Tibial artery (tissue), 4 donors: ENCODE data around the gene ARNT2.

Experiments used
- DNase-seq, 2 donors: peaks; one replicate each; pipeline ENCODE4 v3.0.0-alpha.2; 2019
- H3K27ac ChIP-seq, 2 donors: fragments of 200-600 bp; sonication (generic) in 1 of 2; 1 replicate in 1 of 2; 2 replicates in 1 of 2; pipeline ENCODE4 v1.5.1; 2018 to 2019; ENCODE audit warnings: mild to moderate bottlenecking in 1 of 2
- H3K27me3 ChIP-seq, 2 donors: fragments of 200-600 bp; sonication (generic) in 1 of 2; one replicate each; pipeline versions ENCODE4 v1.5.1 to v1.6.0; 2016 to 2019
- H3K36me3 ChIP-seq, 3 donors: fragments of 200-600 bp; sonication (generic) in 2 of 3; one replicate each; pipeline ENCODE4 v1.5.1; 2016 to 2019; ENCODE audit warnings: mild to moderate bottlenecking in 2 of 3
- H3K4me1 ChIP-seq, 4 donors: fragments of 200-600 bp; sonication (generic) in 2 of 4; 1 replicate in 3 of 4; 2 replicates in 1 of 4; pipeline ENCODE4 v1.5.1; 2016 to 2019
- H3K4me3 ChIP-seq, 2 donors: fragments of 200-600 bp; sonication (generic) in 1 of 2; 1 replicate in 1 of 2; 2 replicates in 1 of 2; pipeline ENCODE4 v1.5.1; 2018 to 2019; ENCODE audit warnings: mild to moderate bottlenecking in 2 of 2
- H3K9me3 ChIP-seq, 3 donors: fragments of 200-600 bp; sonication (generic) in 1 of 3; one replicate each; pipeline ENCODE4 v1.5.1; 2016 to 2019
- CTCF ChIP-seq, 2 experiments: fragments of 200-600 bp in 1 of 2; fragments of 450-650 bp in 1 of 2; IDR thresholded peaks; one replicate each; pipeline ENCODE4 v1.5.1; 2017 to 2019; ENCODE audit warnings: antibody characterized with exemption in 2 of 2, mild to moderate bottlenecking in 1 of 2, moderate library complexity in 1 of 2
- intact Hi-C: fragments of 100-400 bp; cut with DNase I; formaldehyde crosslinking; loops from one replicate; pipeline ENCODE4 v1.15.0; 2023; ENCODE audit warnings: low total_unique reads

Gene ARNT2

GRCh38 chr15:80591471-80591870, 187.3 kb downstream of the ARNT2 start:
- Histone ChIP-seq H3K4me3 (no peak overlapping the region), H3K4me1 (no peaks in the 10 kb centered on the region), H3K27ac (no peak overlapping the region), H3K27me3 (no peaks in the 10 kb centered on the region), H3K36me3 (peaks cover 5 to 54% (median 16%) of the 10 kb centered on the region in 3 donors), H3K9me3 (no peaks in the 10 kb centered on the region)
- intact Hi-C loops, result no loop called here
- peak in 1 of 2 donors; percentile 48 for DNase-seq
- no peak for TF ChIP-seq CTCF (IDR thresholded peaks at IDR 0.05)

GRCh38 chr15:80591938-80592825, 188.0 kb downstream of the ARNT2 start:
- H3K27ac ChIP-seq, result no peak overlapping the region
- H3K9me3 ChIP-seq, result no peaks in the 10 kb centered on the region
- TF ChIP-seq CTCF (IDR thresholded peaks at IDR 0.05), result no peak
- no peaks in the 10 kb centered on the region for H3K4me1 ChIP-seq
- DNase-seq, result peak in 1 of 2 donors; percentile 28
- H3K27me3 ChIP-seq, result no peaks in the 10 kb centered on the region
- H3K4me3 ChIP-seq, result no peak overlapping the region
- intact Hi-C loops, result no loop called here
- peaks cover 5 to 54% (median 16%) of the 10 kb centered on the region in 3 donors for H3K36me3 ChIP-seq

GRCh38 chr15:80593486-80594030, 189.4 kb downstream of the ARNT2 start:
- no peaks in the 10 kb centered on the region for H3K9me3 ChIP-seq
- no peaks in the 10 kb centered on the region for H3K27me3 ChIP-seq
- TF ChIP-seq CTCF (IDR thresholded peaks at IDR 0.05), result no peak
- H3K27ac ChIP-seq, result no peak overlapping the region
- intact Hi-C loops, result no loop called here
- DNase-seq, result peak in 1 of 2 donors; percentile 42
- H3K36me3 ChIP-seq, result peaks cover 5 to 47% (median 16%) of the 10 kb centered on the region in 3 donors
- H3K4me1 ChIP-seq, result no peaks in the 10 kb centered on the region
- H3K4me3 ChIP-seq, result no peak overlapping the region

- Histone ChIP-seq H3K4me3 (no peak overlapping the region), H3K4me1 (no peaks in the 10 kb centered on the region), H3K27ac (no peak overlapping the region), H3K36me3 (peaks cover 5 to 40% (median 14%) of the 10 kb centered on the region in 3 donors), H3K27me3 (no peaks in the 10 kb centered on the region), H3K9me3 (no peaks in the 10 kb centered on the region)
- intact Hi-C loops, result no loop called here
- DNase-seq, result peak in 1 of 2 donors; percentile 51
- TF ChIP-seq CTCF (IDR thresholded peaks at IDR 0.05), result no peak
These were observed 190.1 kb downstream of the ARNT2 start for GRCh38 chr15:80594091-80594889.

GRCh38 chr15:80595396-80595795, 191.2 kb downstream of the ARNT2 start:
- no peaks in the 10 kb centered on the region for H3K9me3 ChIP-seq
- peak in 1 of 2 donors; percentile 43 for DNase-seq
- intact Hi-C loops, result no loop called here
- H3K36me3 ChIP-seq, result peaks cover 5 to 37% (median 10%) of the 10 kb centered on the region in 3 donors
- TF ChIP-seq CTCF (IDR thresholded peaks at IDR 0.05), result no peak
- no peaks in the 10 kb centered on the region for H3K4me1 ChIP-seq
- H3K27me3 ChIP-seq, result no peaks in the 10 kb centered on the region
- H3K4me3 ChIP-seq, result no peak overlapping the region
- no peak overlapping the region for H3K27ac ChIP-seq
